K562 treated with DMSO at 1 percent for 48 hours (cell line): ENCODE results near the gene KRTAP9-9. TPM values are rescaled to one million over a fixed set of nuclear protein-coding genes. Genes with fewer than 3 reads are reported as not detected.

Source experiments
- total RNA-seq: library from RNA; unstranded; fragments of 300-600 nt; gene quantifications from 2 replicates; pipeline ENCODE4 v1.2.3, GENCODE V29; 2022; ENCODE audit warnings: low replicate concordance; ENCODE audit errors: extremely low read depth

The KRTAP9-9 gene
- not detected in 2 replicates for total RNA-seq

DNA sequence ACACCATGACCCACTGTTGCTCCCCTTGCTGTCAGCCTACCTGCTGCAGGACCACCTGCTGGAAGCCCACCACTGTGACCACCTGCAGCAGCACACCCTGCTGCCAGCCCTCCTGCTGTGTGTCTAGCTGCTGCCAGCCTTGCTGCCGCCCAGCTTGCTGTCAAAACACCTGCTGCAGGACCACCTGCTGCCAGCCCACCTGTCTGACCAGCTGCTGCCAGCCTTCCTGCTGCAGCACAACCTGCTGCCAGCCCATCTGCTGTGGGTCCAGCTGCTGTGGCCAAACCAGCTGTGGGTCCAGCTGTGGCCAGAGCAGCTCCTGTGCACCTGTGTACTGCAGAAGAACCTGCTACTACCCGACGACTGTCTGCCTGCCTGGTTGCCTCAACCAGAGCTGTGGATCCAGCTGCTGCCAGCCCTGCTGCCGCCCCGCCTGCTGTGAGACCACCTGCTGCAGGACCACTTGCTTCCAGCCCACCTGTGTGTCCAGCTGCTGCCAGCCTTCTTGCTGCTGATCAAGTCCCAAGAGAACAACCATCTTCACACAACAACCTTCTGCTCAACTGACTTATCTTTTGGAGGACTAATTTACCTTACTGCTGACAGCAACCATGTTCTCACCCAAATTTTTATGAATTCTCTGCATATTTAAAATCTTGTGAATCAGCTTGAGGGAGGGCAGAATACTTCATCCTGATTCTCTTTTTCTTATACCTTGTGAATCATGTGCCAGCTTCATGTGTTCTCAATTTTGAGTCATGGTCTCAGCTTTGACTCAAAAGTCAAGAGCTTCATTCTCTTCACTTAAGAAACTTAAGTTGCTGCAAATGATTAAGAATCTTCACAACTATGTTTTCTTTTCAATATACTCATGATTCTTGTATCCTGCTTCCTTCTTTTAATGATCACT, at the start of gene KRTAP9-9:
Gene KRTAP9-9 (plus strand): TSS at position 4 of the 910 bp plus-strand sequence.

GRCh38 chr17:41226598-41227095, 28.5 kb upstream of the KRTAP9-9 start, which contains the start of gene KRTAP9-2:
KRTAP9-2 (plus strand) TSS chr17:41226648; CDS start chr17:41226655, 7 bp downstream.

DNA sequence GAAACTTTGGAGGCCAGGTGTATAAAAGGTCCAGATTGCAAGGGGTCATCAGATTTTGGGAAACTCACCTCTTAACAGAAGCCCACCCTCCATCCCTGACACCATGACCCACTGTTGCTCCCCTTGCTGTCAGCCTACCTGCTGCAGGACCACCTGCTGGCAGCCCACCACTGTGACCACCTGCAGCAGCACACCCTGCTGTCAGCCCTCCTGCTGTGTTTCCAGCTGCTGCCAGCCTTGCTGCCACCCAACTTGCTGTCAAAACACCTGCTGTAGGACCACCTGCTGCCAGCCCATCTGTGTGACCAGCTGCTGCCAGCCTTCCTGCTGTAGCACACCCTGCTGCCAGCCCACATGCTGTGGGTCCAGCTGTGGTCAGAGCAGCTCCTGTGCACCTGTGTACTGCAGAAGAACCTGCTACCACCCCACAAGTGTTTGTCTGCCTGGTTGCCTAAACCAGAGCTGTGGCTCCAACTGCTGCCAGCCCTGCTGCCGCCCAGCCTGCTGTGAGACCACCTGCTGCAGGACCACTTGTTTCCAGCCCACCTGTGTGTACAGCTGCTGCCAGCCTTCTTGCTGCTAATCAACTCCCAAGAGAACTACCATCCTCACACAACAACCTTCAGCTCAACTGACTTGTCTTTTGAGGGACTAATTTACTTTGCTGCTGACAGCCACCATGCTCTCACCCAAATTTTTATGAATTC, 22.6 kb upstream of the KRTAP9-9 start, which contains the start of gene KRTAP9-3:
Gene KRTAP9-3 (plus strand): TSS at position 51 of the 707 bp plus-strand sequence. CDS start 53 bp downstream, at position 104.

GRCh38 chr17:41237949-41238437, 17.2 kb upstream of the KRTAP9-9 start, which contains the start of gene KRTAP9-8:
KRTAP9-8 (plus strand) TSS chr17:41237999; CDS start chr17:41238052, 53 bp downstream.

DNA sequence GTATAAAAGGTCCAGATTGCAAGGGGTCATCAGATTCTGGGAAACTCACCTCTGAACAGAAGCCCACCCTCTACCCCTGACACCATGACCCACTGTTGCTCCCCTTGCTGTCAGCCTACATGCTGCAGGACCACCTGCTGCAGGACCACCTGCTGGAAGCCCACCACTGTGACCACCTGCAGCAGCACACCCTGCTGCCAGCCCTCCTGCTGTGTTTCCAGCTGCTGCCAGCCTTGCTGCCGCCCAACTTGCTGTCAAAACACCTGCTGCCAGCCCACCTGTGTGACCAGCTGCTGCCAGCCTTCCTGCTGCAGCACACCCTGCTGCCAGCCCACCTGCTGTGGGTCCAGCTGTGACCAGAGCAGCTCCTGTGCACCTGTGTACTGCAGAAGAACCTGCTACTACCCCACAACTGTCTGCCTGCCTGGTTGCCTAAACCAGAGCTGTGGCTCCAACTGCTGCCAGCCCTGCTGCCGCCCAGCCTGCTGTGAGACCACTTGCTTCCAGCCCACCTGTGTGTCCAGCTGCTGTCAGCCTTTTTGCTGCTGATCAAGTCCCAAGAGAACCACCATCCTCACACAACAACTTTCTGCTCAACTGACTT, 5.4 kb upstream of the KRTAP9-9 start, which contains the start of gene KRTAP9-4:
Gene KRTAP9-4 (plus strand): TSS at position 51 of the 604 bp plus-strand sequence. CDS start 34 bp downstream, at position 85.

GRCh38 chr17:41265078-41265477, 9.9 kb downstream of the KRTAP9-9 start, which contains the start of gene KRTAP9-6:
KRTAP9-6 (plus strand) TSS chr17:41265378; CDS start chr17:41265378, 0 bp downstream.

GRCh38 chr17:41275648-41276190, 20.5 kb downstream of the KRTAP9-9 start, which contains the start of gene KRTAP9-7:
KRTAP9-7 (plus strand) TSS chr17:41275698; CDS start chr17:41275698, 0 bp downstream.

DNA sequence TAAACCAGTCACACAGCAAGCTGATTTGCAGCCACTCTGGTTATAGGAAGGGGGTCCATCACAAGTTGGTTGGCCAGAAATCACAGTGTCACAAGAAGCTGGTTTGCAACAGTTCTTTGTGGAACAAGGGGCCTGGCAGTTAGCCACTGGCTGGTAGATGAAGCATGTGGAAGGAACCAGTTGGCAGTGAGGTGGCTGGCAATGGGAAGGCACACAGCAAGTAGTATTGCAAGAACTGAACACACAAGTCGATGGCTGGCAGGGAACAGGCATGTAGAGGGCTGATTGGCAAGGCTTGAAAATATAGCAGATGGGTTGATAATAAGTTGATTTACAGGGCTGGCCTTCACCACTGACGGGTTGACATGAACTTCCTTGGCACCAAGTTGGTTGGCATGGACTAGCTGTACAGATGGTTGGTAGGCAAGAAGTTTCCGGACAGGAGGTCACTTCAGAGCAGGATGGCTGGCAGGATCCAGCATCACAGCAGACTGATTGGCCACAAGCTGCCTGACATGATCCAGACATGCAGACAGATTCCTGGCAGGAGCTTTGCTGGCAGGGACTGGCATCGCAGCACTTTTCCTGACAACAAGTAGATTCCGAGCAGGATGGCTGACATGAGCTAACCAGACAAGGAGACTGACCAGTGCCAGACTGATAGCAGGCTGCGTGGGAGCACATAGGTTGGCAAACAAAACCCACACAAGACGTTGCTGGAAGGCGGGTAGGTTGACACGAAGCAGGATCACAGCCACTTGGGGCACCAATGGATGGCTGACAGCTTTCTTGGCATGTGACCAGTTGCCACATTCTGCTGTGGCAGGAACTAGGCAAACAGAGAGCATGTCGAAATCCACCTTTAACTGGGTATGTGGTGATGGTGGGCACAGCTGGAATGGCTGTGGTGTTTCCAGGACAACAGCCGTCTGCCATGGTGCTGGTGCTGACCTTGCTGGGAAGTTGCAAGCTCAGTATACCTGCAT, 47.0 kb downstream of the KRTAP9-9 start, which contains the start of gene KRTAP29-1:
Gene KRTAP29-1 (minus strand): TSS at position 936 of the 986 bp plus-strand sequence. CDS start 0 bp downstream, at position 936.

Other genes with a start within 250 kb of the KRTAP9-9 start
- gene KRTAP3-1, start 246.3 kb upstream of the KRTAP9-9 start, total RNA-seq, result not detected in 2 replicates
- gene KRTAP1-5, start 228.2 kb upstream of the KRTAP9-9 start, total RNA-seq, result not detected in 2 replicates
- not detected in 2 replicates for gene KRTAP1-4, start 225.2 kb upstream of the KRTAP9-9 start, total RNA-seq
- not detected in 2 replicates for gene KRTAP1-3, start 220.5 kb upstream of the KRTAP9-9 start, total RNA-seq
- gene KRTAP1-1, start 213.9 kb upstream of the KRTAP9-9 start, total RNA-seq, result not detected in 2 replicates
- gene KRTAP2-1, start 208.1 kb upstream of the KRTAP9-9 start, total RNA-seq, result not detected in 2 replicates
- not detected in 2 replicates for gene KRTAP2-2, start 200.2 kb upstream of the KRTAP9-9 start, total RNA-seq
- gene KRTAP2-3, start 195.3 kb upstream of the KRTAP9-9 start, total RNA-seq, result not detected in 2 replicates
- not detected in 2 replicates for gene KRTAP2-4, start 189.5 kb upstream of the KRTAP9-9 start, total RNA-seq
- gene KRTAP4-7, start 171.2 kb upstream of the KRTAP9-9 start, total RNA-seq, result not detected in 2 replicates
- not detected in 2 replicates for gene KRTAP4-8, start 157.2 kb upstream of the KRTAP9-9 start, total RNA-seq
- gene KRTAP4-16, start 153.2 kb upstream of the KRTAP9-9 start, total RNA-seq, result not detected in 2 replicates
- not detected in 2 replicates for gene KRTAP4-9, start 150.0 kb upstream of the KRTAP9-9 start, total RNA-seq
- gene KRTAP4-11, start 137.0 kb upstream of the KRTAP9-9 start, total RNA-seq, result not detected in 2 replicates
- not detected in 2 replicates for gene KRTAP4-12, start 131.2 kb upstream of the KRTAP9-9 start, total RNA-seq
- not detected in 2 replicates for gene KRTAP4-6, start 114.8 kb upstream of the KRTAP9-9 start, total RNA-seq
- not detected in 2 replicates for gene KRTAP4-5, start 105.6 kb upstream of the KRTAP9-9 start, total RNA-seq
- gene KRTAP4-4, start 94.6 kb upstream of the KRTAP9-9 start, total RNA-seq, result not detected in 2 replicates
- gene KRTAP4-3, start 87.2 kb upstream of the KRTAP9-9 start, total RNA-seq, result not detected in 2 replicates
- gene KRTAP4-2, start 77.2 kb upstream of the KRTAP9-9 start, total RNA-seq, result not detected in 2 replicates
- gene KRTAP4-1, start 70.5 kb upstream of the KRTAP9-9 start, total RNA-seq, result not detected in 2 replicates
- gene KRTAP9-1, start 65.5 kb upstream of the KRTAP9-9 start, total RNA-seq, result not detected in 2 replicates
- not detected in 2 replicates for gene KRTAP9-2, start 28.7 kb upstream of the KRTAP9-9 start, total RNA-seq
- not detected in 2 replicates for gene KRTAP9-3, start 22.9 kb upstream of the KRTAP9-9 start, total RNA-seq
- gene KRTAP9-8, start 17.4 kb upstream of the KRTAP9-9 start, total RNA-seq, result not detected in 2 replicates
- not detected in 2 replicates for gene KRTAP9-4, start 5.7 kb upstream of the KRTAP9-9 start, total RNA-seq
- gene KRTAP9-6, start 10.0 kb downstream of the KRTAP9-9 start, total RNA-seq, result not detected in 2 replicates
- gene KRTAP9-7, start 20.3 kb downstream of the KRTAP9-9 start, total RNA-seq, result not detected in 2 replicates
- not detected in 2 replicates for gene KRTAP29-1, start 47.5 kb downstream of the KRTAP9-9 start, total RNA-seq
- not detected in 2 replicates for gene KRTAP16-1, start 53.9 kb downstream of the KRTAP9-9 start, total RNA-seq
- not detected in 2 replicates for gene KRTAP17-1, start 60.3 kb downstream of the KRTAP9-9 start, total RNA-seq
- gene KRT33A, start 95.4 kb downstream of the KRTAP9-9 start, total RNA-seq, result not detected in 2 replicates
- not detected in 2 replicates for gene KRT33B, start 114.4 kb downstream of the KRTAP9-9 start, total RNA-seq
- not detected in 2 replicates for gene KRT34, start 126.9 kb downstream of the KRTAP9-9 start, total RNA-seq
- not detected in 2 replicates for gene KRT31, start 142.2 kb downstream of the KRTAP9-9 start, total RNA-seq
- gene KRT37, start 169.2 kb downstream of the KRTAP9-9 start, total RNA-seq, result not detected in 2 replicates
- not detected in 2 replicates for gene KRT38, start 185.6 kb downstream of the KRTAP9-9 start, total RNA-seq
- gene KRT32, start 212.0 kb downstream of the KRTAP9-9 start, total RNA-seq, result not detected in 2 replicates
- not detected in 2 replicates for gene KRT35, start 225.8 kb downstream of the KRTAP9-9 start, total RNA-seq
- not detected in 2 replicates for gene KRT36, start 234.5 kb downstream of the KRTAP9-9 start, total RNA-seq